Liver (tissue), 9 donors: ENCODE measurements around the gene TNFRSF25. TPM values are rescaled to one million over a fixed set of nuclear protein-coding genes. Genes with fewer than 3 reads are reported as not detected.

Experiments used
- DNase-seq: peaks from one replicate; pipeline ENCODE4 v3.0.0-alpha.2; 2017; ENCODE audit warnings: low spot score
- H3K27ac ChIP-seq, 2 donors: one replicate each; pipeline ENCODE4 v1.7.0; 2013; ENCODE audit warnings: inconsistent platforms in 2 of 2, low read length in 2 of 2, control low read depth in 1 of 2, low read depth in 1 of 2, mild to moderate bottlenecking in 1 of 2
- H3K27me3 ChIP-seq, 4 donors: one replicate each; pipeline versions ENCODE4 v1.6.1 to v1.7.0; 2013; ENCODE audit warnings: low read length in 3 of 4, inconsistent platforms in 1 of 4, mild to moderate bottlenecking in 1 of 4, moderate library complexity in 1 of 4; ENCODE audit not compliant: control insufficient read depth in 4 of 4, insufficient read depth in 4 of 4
- H3K36me3 ChIP-seq, 4 donors: one replicate each; pipeline versions ENCODE4 v1.6.1 to v1.7.0; 2013; ENCODE audit warnings: low read length in 3 of 4, mild to moderate bottlenecking in 3 of 4, low read depth in 1 of 4, moderate library complexity in 1 of 4; ENCODE audit not compliant: control insufficient read depth in 4 of 4, insufficient read depth in 3 of 4
- H3K4me1 ChIP-seq, 4 donors: one replicate each; pipeline versions ENCODE4 v1.6.1 to v1.7.0; 2013; ENCODE audit warnings: low read length in 3 of 4, mild to moderate bottlenecking in 3 of 4, moderate library complexity in 1 of 4; ENCODE audit not compliant: control insufficient read depth in 4 of 4, insufficient read depth in 4 of 4
- H3K4me3 ChIP-seq, 3 donors: one replicate each; pipeline versions ENCODE4 v1.6.1 to v1.7.0; 2013; ENCODE audit warnings: low read length in 3 of 3, control low read depth in 1 of 3, low read depth in 1 of 3, mild to moderate bottlenecking in 1 of 3
- H3K9ac ChIP-seq, 2 donors: one replicate each; pipeline ENCODE4 v1.7.0; 2013; ENCODE audit warnings: low read length in 2 of 2, mild to moderate bottlenecking in 2 of 2, moderate library complexity in 2 of 2, control low read depth in 1 of 2, low read depth in 1 of 2
- H3K9me3 ChIP-seq, 4 donors: one replicate each; pipeline versions ENCODE4 v1.6.1 to v1.7.0; 2013; ENCODE audit warnings: low read length in 3 of 4; ENCODE audit not compliant: control insufficient read depth in 4 of 4
- EGR1 ChIP-seq, 2 donors: IDR thresholded peaks; 2 replicates each; pipeline ENCODE4 v1.6.1; 2016 to 2018; ENCODE audit warnings: antibody characterized with exemption in 2 of 2, low read depth in 2 of 2
- FOXA1 ChIP-seq: IDR thresholded peaks from 2 replicates; pipeline ENCODE4 v1.6.1; 2016; ENCODE audit warnings: antibody characterized with exemption
- FOXA2 ChIP-seq: IDR thresholded peaks from 2 replicates; pipeline ENCODE4 v1.6.1; 2016; ENCODE audit warnings: antibody characterized with exemption
- GABPA ChIP-seq, 2 donors: IDR thresholded peaks in 1 of 2; conservative IDR thresholded peaks in 1 of 2; 2 replicates each; pipeline ENCODE4 v1.6.1; 2016; ENCODE audit warnings: antibody characterized with exemption in 2 of 2, mild to moderate bottlenecking in 1 of 2, moderate library complexity in 1 of 2
- HNF4A ChIP-seq, 2 donors: conservative IDR thresholded peaks; 2 replicates each; pipeline ENCODE4 v1.6.1; 2016; ENCODE audit warnings: antibody characterized with exemption in 2 of 2, mild to moderate bottlenecking in 2 of 2
- HNF4G ChIP-seq: IDR thresholded peaks from 2 replicates; pipeline ENCODE4 v1.6.1; 2016; ENCODE audit warnings: antibody characterized with exemption
- JUND ChIP-seq, 2 donors: IDR thresholded peaks; 2 replicates each; pipeline ENCODE4 v1.6.1; 2016; ENCODE audit warnings: antibody characterized with exemption in 2 of 2
- NR2F2 ChIP-seq: IDR thresholded peaks from 2 replicates; pipeline ENCODE4 v1.6.1; 2016; ENCODE audit warnings: antibody characterized with exemption
- RAD21 ChIP-seq, 2 donors: IDR thresholded peaks; 2 replicates each; pipeline ENCODE4 v1.6.1; 2016; ENCODE audit warnings: antibody characterized with exemption in 2 of 2, mild to moderate bottlenecking in 2 of 2
- RXRA ChIP-seq, 2 donors: IDR thresholded peaks; 2 replicates each; pipeline ENCODE4 v1.6.1; 2017 to 2018; ENCODE audit warnings: antibody characterized with exemption in 2 of 2, mild to moderate bottlenecking in 1 of 2
- SP1 ChIP-seq: IDR thresholded peaks from 2 replicates; pipeline ENCODE4 v1.6.1; 2018; ENCODE audit warnings: antibody characterized with exemption, mild to moderate bottlenecking
- TAF1 ChIP-seq: conservative IDR thresholded peaks from 2 replicates; pipeline ENCODE4 v1.6.1; 2016; ENCODE audit warnings: antibody characterized with exemption, mild to moderate bottlenecking
- YY1 ChIP-seq: IDR thresholded peaks from 2 replicates; pipeline ENCODE4 v1.6.1; 2016; ENCODE audit warnings: antibody characterized with exemption, mild to moderate bottlenecking
- WGBS: extraction: QIAGEN DNeasy Blood & Tissue Kit; methylation state at CpG from one replicate; pipeline ENCODE4 v1.1.7; 2013; 5-methylcytosine and 5-hydroxymethylcytosine counted together
- polyA plus RNA-seq, 2 donors: library from polyadenylated mRNA; stranded (reverse) in 1 of 2; unstranded in 1 of 2; fragments of 200-250 nt in 1 of 2; fragments of >200 nt in 1 of 2; fragmentation: Nextera tagmentation in 1 of 2; extraction: Ambion mirVana in 1 of 2; gene quantifications; one replicate each; pipeline versions ENCODE4 v1.2.1 to v1.2.3, GENCODE V29; 2013 to 2015
- total RNA-seq, 2 donors: library from RNA; depleted of rRNA; stranded (reverse); fragments of >200 nt; gene quantifications; one replicate each; pipeline ENCODE4 v1.2.3, GENCODE V29; 2014
- TF ChIP-seq, protein P1 (sequence below): fragments of 150-350 bp; IDR thresholded peaks from 2 replicates; pipeline ENCODE4 v1.5.1; 2017; ENCODE audit warnings: improper control_type of control experiment, low read depth, low read length; ENCODE audit not compliant: missing input control
- TF ChIP-seq, protein P2 (sequence below): IDR thresholded peaks from 2 replicates; pipeline ENCODE4 v1.6.1; 2016; ENCODE audit warnings: antibody characterized with exemption
- TF ChIP-seq, protein P3 (sequence below): IDR thresholded peaks from 2 replicates; pipeline ENCODE4 v1.6.1; 2016; ENCODE audit warnings: antibody characterized with exemption
- TF ChIP-seq, protein P4 (sequence below): IDR thresholded peaks from 2 replicates; pipeline ENCODE4 v1.6.1; 2016; ENCODE audit warnings: antibody characterized with exemption, mild to moderate bottlenecking
- TF ChIP-seq, protein P5 (sequence below): IDR thresholded peaks from 2 replicates; pipeline ENCODE4 v1.6.1; 2016; ENCODE audit warnings: antibody characterized with exemption
- donor health status: healthy.
- donor health status: healthy.
- donor health status: healthy.
- donor health status: healthy.
- donor health status: healthy.

Gene TNFRSF25
- total and polyA plus RNA-seq, 4 donors, result 0.78 to 2.6 (median 2.0) TPM

DNA sequence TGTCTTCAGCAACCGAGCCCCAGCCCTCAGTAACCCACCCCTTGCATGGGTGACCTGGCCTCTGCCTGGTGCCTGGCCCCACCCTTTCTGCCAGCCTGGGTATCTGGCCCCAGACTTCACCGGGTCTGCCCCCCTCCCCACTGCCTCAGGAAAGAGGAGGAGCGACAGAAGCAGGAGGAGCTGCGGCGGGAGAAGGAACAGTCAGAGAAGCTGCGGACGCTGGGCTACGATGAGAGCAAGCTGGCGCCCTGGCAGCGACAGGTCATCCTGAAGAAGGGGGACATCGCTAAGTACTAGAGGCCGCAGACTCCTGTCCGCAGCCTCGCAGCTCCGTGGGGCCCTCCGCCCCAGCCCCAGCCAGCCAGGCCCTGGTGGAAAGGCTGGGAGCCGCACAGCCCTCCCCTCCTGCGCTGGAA is 6.1 kb downstream of the TNFRSF25 start:
- Histone ChIP-seq H3K4me3 (no peak overlapping the region), H3K27me3 (no peaks in the 10 kb centered on the region), H3K9ac (no peak overlapping the region), H3K27ac (no peak overlapping the region), H3K9me3 (no peaks in the 10 kb centered on the region), H3K36me3 (peaks cover 0 to 14% (median 8%) of the 10 kb centered on the region in 4 donors), H3K4me1 (peaks cover 2 to 18% (median 7%) of the 10 kb centered on the region in 4 donors)
- TF ChIP-seq, protein P1, sequence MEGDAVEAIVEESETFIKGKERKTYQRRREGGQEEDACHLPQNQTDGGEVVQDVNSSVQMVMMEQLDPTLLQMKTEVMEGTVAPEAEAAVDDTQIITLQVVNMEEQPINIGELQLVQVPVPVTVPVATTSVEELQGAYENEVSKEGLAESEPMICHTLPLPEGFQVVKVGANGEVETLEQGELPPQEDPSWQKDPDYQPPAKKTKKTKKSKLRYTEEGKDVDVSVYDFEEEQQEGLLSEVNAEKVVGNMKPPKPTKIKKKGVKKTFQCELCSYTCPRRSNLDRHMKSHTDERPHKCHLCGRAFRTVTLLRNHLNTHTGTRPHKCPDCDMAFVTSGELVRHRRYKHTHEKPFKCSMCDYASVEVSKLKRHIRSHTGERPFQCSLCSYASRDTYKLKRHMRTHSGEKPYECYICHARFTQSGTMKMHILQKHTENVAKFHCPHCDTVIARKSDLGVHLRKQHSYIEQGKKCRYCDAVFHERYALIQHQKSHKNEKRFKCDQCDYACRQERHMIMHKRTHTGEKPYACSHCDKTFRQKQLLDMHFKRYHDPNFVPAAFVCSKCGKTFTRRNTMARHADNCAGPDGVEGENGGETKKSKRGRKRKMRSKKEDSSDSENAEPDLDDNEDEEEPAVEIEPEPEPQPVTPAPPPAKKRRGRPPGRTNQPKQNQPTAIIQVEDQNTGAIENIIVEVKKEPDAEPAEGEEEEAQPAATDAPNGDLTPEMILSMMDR, result no peak
- TF ChIP-seq, protein P2, sequence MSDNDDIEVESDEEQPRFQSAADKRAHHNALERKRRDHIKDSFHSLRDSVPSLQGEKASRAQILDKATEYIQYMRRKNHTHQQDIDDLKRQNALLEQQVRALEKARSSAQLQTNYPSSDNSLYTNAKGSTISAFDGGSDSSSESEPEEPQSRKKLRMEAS, result no peak
- TF ChIP-seq YY1 (no peak), FOXA1 (no peak), GABPA (IDR thresholded peaks at IDR 0.05 in 1 of 2, conservative IDR thresholded peaks at IDR 0.05 in 1 of 2) (no peak)
- TF ChIP-seq, protein P3, sequence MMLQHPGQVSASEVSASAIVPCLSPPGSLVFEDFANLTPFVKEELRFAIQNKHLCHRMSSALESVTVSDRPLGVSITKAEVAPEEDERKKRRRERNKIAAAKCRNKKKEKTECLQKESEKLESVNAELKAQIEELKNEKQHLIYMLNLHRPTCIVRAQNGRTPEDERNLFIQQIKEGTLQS, result no peak
- DNase-seq, result no peak
- WGBS, result 72% methylated on average over 18 of the region's 18 CpGs

DNA sequence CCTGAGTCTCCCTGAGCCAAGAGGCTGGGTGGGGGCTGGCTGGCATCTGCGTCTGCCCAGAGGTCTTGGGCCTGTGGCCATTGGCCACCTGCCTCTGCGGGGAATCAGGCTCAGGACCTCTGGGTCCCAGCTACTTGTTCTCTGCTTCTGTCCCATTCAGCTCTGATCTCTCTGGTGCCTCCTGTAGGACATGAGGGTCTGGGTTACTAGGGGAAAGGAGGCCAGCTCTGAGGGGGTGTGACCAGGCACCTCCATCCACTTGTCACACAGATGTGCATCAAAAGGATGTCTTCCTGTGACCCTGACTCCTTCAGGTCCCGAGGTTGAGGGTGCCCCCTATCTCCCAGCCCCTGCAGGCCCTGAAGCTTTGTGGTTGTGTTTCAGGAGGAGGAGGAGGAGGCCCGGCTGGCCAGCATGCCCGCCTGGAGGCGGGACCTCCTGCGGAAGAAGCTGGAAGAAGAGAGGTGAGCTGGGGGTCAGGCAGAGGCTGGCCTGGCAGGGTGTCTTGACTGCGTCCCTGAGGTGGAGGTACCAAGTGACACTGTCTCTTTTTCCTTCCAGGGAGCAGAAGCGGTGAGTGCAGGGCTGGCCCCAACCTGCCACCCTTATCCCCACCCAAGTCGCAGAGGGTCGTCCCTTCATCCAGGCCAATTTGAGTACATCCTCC is 9.0 kb downstream of the TNFRSF25 start:
- 90% methylated on average over 11 of the region's 11 CpGs for WGBS
- H3K4me1 ChIP-seq, result peaks cover 6 to 19% (median 8%) of the 10 kb centered on the region in 4 donors
- no peak for DNase-seq
- H3K9me3 ChIP-seq, result no peaks in the 10 kb centered on the region
- no peak overlapping the region for H3K4me3 ChIP-seq
- peaks cover 0 to 14% (median 8%) of the 10 kb centered on the region in 4 donors for H3K36me3 ChIP-seq
- TF ChIP-seq FOXA1 (no peak), EGR1 (IDR thresholded peaks at IDR 0.05; ENCODE audit: low read depth in 2 of 2) (no peak), RXRA (IDR thresholded peaks at IDR 0.05) (no peak), FOXA2 (no peak), NR2F2 (no peak), TAF1 (no peak), SP1 (no peak), HNF4A (conservative IDR thresholded peaks at IDR 0.05) (no peak), HNF4G (no peak), GABPA (IDR thresholded peaks at IDR 0.05 in 1 of 2, conservative IDR thresholded peaks at IDR 0.05 in 1 of 2) (no peak), RAD21 (IDR thresholded peaks at IDR 0.05) (no peak), YY1 (no peak), JUND (IDR thresholded peaks at IDR 0.05) (no peak)
- TF ChIP-seq, protein P2, result no peak
- TF ChIP-seq, protein P4, sequence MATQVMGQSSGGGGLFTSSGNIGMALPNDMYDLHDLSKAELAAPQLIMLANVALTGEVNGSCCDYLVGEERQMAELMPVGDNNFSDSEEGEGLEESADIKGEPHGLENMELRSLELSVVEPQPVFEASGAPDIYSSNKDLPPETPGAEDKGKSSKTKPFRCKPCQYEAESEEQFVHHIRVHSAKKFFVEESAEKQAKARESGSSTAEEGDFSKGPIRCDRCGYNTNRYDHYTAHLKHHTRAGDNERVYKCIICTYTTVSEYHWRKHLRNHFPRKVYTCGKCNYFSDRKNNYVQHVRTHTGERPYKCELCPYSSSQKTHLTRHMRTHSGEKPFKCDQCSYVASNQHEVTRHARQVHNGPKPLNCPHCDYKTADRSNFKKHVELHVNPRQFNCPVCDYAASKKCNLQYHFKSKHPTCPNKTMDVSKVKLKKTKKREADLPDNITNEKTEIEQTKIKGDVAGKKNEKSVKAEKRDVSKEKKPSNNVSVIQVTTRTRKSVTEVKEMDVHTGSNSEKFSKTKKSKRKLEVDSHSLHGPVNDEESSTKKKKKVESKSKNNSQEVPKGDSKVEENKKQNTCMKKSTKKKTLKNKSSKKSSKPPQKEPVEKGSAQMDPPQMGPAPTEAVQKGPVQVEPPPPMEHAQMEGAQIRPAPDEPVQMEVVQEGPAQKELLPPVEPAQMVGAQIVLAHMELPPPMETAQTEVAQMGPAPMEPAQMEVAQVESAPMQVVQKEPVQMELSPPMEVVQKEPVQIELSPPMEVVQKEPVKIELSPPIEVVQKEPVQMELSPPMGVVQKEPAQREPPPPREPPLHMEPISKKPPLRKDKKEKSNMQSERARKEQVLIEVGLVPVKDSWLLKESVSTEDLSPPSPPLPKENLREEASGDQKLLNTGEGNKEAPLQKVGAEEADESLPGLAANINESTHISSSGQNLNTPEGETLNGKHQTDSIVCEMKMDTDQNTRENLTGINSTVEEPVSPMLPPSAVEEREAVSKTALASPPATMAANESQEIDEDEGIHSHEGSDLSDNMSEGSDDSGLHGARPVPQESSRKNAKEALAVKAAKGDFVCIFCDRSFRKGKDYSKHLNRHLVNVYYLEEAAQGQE, result no peak
- TF ChIP-seq, protein P5, sequence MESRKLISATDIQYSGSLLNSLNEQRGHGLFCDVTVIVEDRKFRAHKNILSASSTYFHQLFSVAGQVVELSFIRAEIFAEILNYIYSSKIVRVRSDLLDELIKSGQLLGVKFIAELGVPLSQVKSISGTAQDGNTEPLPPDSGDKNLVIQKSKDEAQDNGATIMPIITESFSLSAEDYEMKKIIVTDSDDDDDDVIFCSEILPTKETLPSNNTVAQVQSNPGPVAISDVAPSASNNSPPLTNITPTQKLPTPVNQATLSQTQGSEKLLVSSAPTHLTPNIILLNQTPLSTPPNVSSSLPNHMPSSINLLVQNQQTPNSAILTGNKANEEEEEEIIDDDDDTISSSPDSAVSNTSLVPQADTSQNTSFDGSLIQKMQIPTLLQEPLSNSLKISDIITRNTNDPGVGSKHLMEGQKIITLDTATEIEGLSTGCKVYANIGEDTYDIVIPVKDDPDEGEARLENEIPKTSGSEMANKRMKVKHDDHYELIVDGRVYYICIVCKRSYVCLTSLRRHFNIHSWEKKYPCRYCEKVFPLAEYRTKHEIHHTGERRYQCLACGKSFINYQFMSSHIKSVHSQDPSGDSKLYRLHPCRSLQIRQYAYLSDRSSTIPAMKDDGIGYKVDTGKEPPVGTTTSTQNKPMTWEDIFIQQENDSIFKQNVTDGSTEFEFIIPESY, result no peak
- TF ChIP-seq, protein P1, result no peak
- TF ChIP-seq, protein P3, result no peak
- no peak overlapping the region for H3K27ac ChIP-seq
- H3K27me3 ChIP-seq, result no peaks in the 10 kb centered on the region
- no peak overlapping the region for H3K9ac ChIP-seq
